Measurements from ENCODE around the gene SLC39A1.

Gene SLC39A1

GRCh38 chr1:153991806-153992205, 28.5 kb upstream of the SLC39A1 start:
- H3K4me3 ChIP-seq (ENCODE audit: low read depth, low read length), result peak overlapping the region; percentile 85
- no peak for TF ChIP-seq CTCF (IDR thresholded peaks at IDR 0.05; ENCODE audit: borderline replicate concordance, insufficient read depth, low read depth, low read length)

- peak overlapping the region; percentile 85 for H3K4me3 ChIP-seq (ENCODE audit: low read depth, low read length)
- TF ChIP-seq CTCF (IDR thresholded peaks at IDR 0.05; ENCODE audit: borderline replicate concordance, insufficient read depth, low read depth, low read length), result no peak
Observed at GRCh38 chr1:153991151-153991630, 27.9 kb upstream of the SLC39A1 start.

GRCh38 chr1:153990468-153991150, 27.3 kb upstream of the SLC39A1 start, which contains the start of gene RPS27:
TSS of gene RPS27 (plus strand) at chr1:153990762. CDS start at chr1:153990797, 35 bp downstream.
- TF ChIP-seq CTCF (IDR thresholded peaks at IDR 0.05; ENCODE audit: borderline replicate concordance, insufficient read depth, low read depth, low read length), result no peak

GRCh38 chr1:153987621-153988020, 24.3 kb upstream of the SLC39A1 start:
- no peak overlapping the region for H3K4me3 ChIP-seq (ENCODE audit: low read depth, low read length)
- TF ChIP-seq CTCF (IDR thresholded peaks at IDR 0.05; ENCODE audit: borderline replicate concordance, insufficient read depth, low read depth, low read length), result no peak

More at GRCh38 chr1:153990468-153991150, 27.3 kb upstream of the SLC39A1 start, which contains the start of gene RPS27:
- peak within 1 kb of the TSS; percentile 85 for H3K4me3 ChIP-seq (ENCODE audit: low read depth, low read length)

- no peak for TF ChIP-seq CTCF (IDR thresholded peaks at IDR 0.05; ENCODE audit: borderline replicate concordance, insufficient read depth, low read depth, low read length)
- peak within 1 kb of the TSS; percentile 34 for H3K4me3 ChIP-seq (ENCODE audit: low read depth, low read length)
Observed at GRCh38 chr1:153985941-153986761, 22.8 kb upstream of the SLC39A1 start, which contains the start of gene RAB13. TSS of gene RAB13 (minus strand) at chr1:153986339. CDS start at chr1:153986236, 103 bp downstream.

- peak overlapping the region; percentile 34 for H3K4me3 ChIP-seq (ENCODE audit: low read depth, low read length)
- TF ChIP-seq CTCF (IDR thresholded peaks at IDR 0.05; ENCODE audit: borderline replicate concordance, insufficient read depth, low read depth, low read length), result no peak
Observed at GRCh38 chr1:153985341-153985912, 22.1 kb upstream of the SLC39A1 start.

Data from GM12875 (cell line).